ENCODE results near the gene EIF5B. TPM values are rescaled to one million over a fixed set of nuclear protein-coding genes. Genes with fewer than 3 reads are reported as not detected.

The EIF5B gene
- polyA plus RNA-seq, 1 donor from 2014 or later = 8.0 TPM

GRCh38 chr2:99410276-99410675 lies 73.1 kb downstream of the EIF5B start:
- Histone ChIP-seq H3K79me2 (replicated peaks; ENCODE audit: insufficient read depth, low read length) (no peaks in the 10 kb centered on the region), H3K27ac (ENCODE audit: low read length) (no peak overlapping the region), H2AFZ (ENCODE audit: low read depth, low read length) (no peak overlapping the region), H3K36me3 (ENCODE audit: insufficient read depth, low read length) (no peaks in the 10 kb centered on the region), H3F3A (ENCODE audit: insufficient read depth, low read length, poor library complexity, severe bottlenecking) (no peaks in the 10 kb centered on the region), H3K4me2 (ENCODE audit: low read length) (no peak overlapping the region), H3K27me3 (ENCODE audit: insufficient read depth, low read depth, low read length) (no peaks in the 10 kb centered on the region), H3K9me3 (ENCODE audit: low read length) (no peaks in the 10 kb centered on the region), H3K4me3 (ENCODE audit: low read length) (no peak overlapping the region), H3K9ac (ENCODE audit: low read length) (no peak overlapping the region), H4K20me1 (ENCODE audit: insufficient read depth) (no peaks in the 10 kb centered on the region), H3K9me2 (ENCODE audit: insufficient read depth, low read length) (no peaks in the 10 kb centered on the region)
- TF ChIP-seq SMC3 (conservative IDR thresholded peaks at IDR 0.05; ENCODE audit: poor library complexity) = no peak
- TF ChIP-seq, protein P1, sequence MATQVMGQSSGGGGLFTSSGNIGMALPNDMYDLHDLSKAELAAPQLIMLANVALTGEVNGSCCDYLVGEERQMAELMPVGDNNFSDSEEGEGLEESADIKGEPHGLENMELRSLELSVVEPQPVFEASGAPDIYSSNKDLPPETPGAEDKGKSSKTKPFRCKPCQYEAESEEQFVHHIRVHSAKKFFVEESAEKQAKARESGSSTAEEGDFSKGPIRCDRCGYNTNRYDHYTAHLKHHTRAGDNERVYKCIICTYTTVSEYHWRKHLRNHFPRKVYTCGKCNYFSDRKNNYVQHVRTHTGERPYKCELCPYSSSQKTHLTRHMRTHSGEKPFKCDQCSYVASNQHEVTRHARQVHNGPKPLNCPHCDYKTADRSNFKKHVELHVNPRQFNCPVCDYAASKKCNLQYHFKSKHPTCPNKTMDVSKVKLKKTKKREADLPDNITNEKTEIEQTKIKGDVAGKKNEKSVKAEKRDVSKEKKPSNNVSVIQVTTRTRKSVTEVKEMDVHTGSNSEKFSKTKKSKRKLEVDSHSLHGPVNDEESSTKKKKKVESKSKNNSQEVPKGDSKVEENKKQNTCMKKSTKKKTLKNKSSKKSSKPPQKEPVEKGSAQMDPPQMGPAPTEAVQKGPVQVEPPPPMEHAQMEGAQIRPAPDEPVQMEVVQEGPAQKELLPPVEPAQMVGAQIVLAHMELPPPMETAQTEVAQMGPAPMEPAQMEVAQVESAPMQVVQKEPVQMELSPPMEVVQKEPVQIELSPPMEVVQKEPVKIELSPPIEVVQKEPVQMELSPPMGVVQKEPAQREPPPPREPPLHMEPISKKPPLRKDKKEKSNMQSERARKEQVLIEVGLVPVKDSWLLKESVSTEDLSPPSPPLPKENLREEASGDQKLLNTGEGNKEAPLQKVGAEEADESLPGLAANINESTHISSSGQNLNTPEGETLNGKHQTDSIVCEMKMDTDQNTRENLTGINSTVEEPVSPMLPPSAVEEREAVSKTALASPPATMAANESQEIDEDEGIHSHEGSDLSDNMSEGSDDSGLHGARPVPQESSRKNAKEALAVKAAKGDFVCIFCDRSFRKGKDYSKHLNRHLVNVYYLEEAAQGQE (IDR thresholded peaks at IDR 0.05; ENCODE audit: borderline replicate concordance) = no peak
- TF ChIP-seq TAF1 (IDR thresholded peaks at IDR 0.05; ENCODE audit: low read depth) = no peak
- TF ChIP-seq EZH2 (IDR thresholded peaks at IDR 0.05; ENCODE audit: borderline replicate concordance, insufficient read depth, low read length, poor library complexity, severe bottlenecking) = no peak
- no peak for TF ChIP-seq POLR2AphosphoS5 (IDR thresholded peaks at IDR 0.05)
- no peak for TF ChIP-seq CTCF (IDR thresholded peaks at IDR 0.05; ENCODE audit: poor library complexity, severe bottlenecking)
- TF ChIP-seq MXI1 (conservative IDR thresholded peaks at IDR 0.05; ENCODE audit: poor library complexity, severe bottlenecking) = no peak
- TF ChIP-seq EP300 (conservative IDR thresholded peaks at IDR 0.05; ENCODE audit: poor library complexity, severe bottlenecking) = no peak
- TF ChIP-seq RAD21 (conservative IDR thresholded peaks at IDR 0.05) = no peak

DNA sequence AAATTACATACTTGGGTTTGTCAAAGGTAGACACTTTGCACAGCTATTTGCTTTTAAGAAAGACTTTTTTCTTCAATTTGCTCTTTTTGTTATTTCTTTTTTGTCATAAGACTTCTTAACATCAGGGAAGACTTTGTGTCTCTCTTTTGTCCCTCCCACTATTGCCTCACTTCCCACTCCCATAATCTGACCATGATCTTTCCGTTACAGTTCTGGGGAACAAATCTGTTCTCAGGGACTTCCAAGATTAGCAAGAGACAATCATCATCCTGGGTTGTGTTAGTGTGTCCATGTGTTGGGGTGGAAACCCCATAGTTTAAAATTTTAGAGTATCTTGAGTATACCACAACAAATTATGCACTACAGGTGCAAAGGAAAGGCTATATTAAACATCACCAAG lies 77.4 kb downstream of the EIF5B start:
- no peak overlapping the region for H3K27ac ChIP-seq (ENCODE audit: low read length)
- no peak overlapping the region for H3K4me2 ChIP-seq (ENCODE audit: low read length)
- TF ChIP-seq SMC3 (conservative IDR thresholded peaks at IDR 0.05; ENCODE audit: poor library complexity) = no peak
- TF ChIP-seq, protein P1 (IDR thresholded peaks at IDR 0.05; ENCODE audit: borderline replicate concordance) = no peak
- TF ChIP-seq MXI1 (conservative IDR thresholded peaks at IDR 0.05; ENCODE audit: poor library complexity, severe bottlenecking) = no peak
- no peak for TF ChIP-seq POLR2AphosphoS5 (IDR thresholded peaks at IDR 0.05)
- no peak for TF ChIP-seq EP300 (conservative IDR thresholded peaks at IDR 0.05; ENCODE audit: poor library complexity, severe bottlenecking)
- no peak for TF ChIP-seq EZH2 (IDR thresholded peaks at IDR 0.05; ENCODE audit: borderline replicate concordance, insufficient read depth, low read length, poor library complexity, severe bottlenecking)
- TF ChIP-seq CTCF (IDR thresholded peaks at IDR 0.05; ENCODE audit: poor library complexity, severe bottlenecking) = no peak
- H3K27me3 ChIP-seq (ENCODE audit: insufficient read depth, low read depth, low read length) = no peaks in the 10 kb centered on the region
- no peaks in the 10 kb centered on the region for H4K20me1 ChIP-seq (ENCODE audit: insufficient read depth)
- H3K36me3 ChIP-seq (ENCODE audit: insufficient read depth, low read length) = peaks cover 10% of the 10 kb centered on the region
- H3K9me2 ChIP-seq (ENCODE audit: insufficient read depth, low read length) = no peaks in the 10 kb centered on the region
- no peak overlapping the region for H3K9ac ChIP-seq (ENCODE audit: low read length)
- no peak overlapping the region for H2AFZ ChIP-seq (ENCODE audit: low read depth, low read length)
- H3K79me2 ChIP-seq (replicated peaks; ENCODE audit: insufficient read depth, low read length) = no peaks in the 10 kb centered on the region
- H3K9me3 ChIP-seq (ENCODE audit: low read length) = no peaks in the 10 kb centered on the region
- H3K4me3 ChIP-seq (ENCODE audit: low read length) = no peak overlapping the region
- no peaks in the 10 kb centered on the region for H3F3A ChIP-seq (ENCODE audit: insufficient read depth, low read length, poor library complexity, severe bottlenecking)
